Measurements from ENCODE around the gene KRTAP10-1. TPM values are rescaled to one million over a fixed set of nuclear protein-coding genes. Genes with fewer than 3 reads are reported as not detected.
A peak's percentile ranks its signal among the peaks of the same experiment; 100 is the strongest.

The KRTAP10-1 gene
- total RNA-seq, 1 experiment from 2014 or later, result not detected

DNA sequence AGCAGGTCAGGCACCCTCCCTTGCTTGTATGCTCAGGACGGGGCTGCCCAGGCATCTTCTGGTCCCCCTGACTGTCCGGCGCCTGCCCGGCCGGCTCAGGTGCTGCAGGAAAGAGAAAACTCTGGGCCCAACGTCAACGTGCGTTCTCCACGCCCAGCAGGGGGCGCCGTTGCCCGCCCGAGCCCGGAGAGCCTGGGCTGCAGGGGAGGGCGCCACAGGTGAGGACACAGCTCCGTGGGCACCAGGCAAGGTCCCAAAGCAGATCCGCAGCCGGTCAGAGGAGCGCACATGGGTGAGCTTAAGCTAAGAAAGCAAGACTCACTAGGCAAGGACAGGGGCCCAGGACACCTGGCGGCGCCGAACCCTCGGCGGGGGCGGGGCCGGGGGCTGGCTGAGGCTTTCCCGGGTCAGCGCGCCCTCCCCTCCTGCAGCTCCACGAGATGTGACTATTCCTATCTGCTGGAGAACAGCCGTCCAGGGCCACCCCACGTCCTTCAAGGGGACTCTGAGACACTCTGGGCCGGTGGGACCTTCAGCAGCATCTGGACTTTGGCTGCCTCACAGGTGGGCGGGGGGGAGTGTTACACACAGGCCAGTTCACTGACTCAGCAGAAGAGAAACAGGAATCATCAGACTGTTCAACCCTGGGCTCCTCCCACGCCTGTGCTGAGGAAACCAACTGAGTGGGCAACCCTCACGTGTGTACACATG is 29.3 kb downstream of the KRTAP10-1 start:
- no peaks in the 10 kb centered on the region for H3K27me3 ChIP-seq (replicated peaks; ENCODE audit: control insufficient read depth, insufficient read depth, low read length)
- peak overlapping the region; percentile 62 for H3K4me3 Mint-ChIP-seq (ENCODE audit: unreplicated experiment)
- ChIA-PET POLR2A (interaction anchor here (1.0 kb wide), 1 partner anchor 232 kb away, joined by 3 read pairs; no protein-coding TSS in a partner anchor), CTCF (interaction anchor here (0.6 to 1.8 kb wide), 10 partner anchors 10 to 421 kb away, joined by 3 to 46 read pairs (median 4); no protein-coding TSS in a partner anchor)
- H3K4me3 ChIP-seq (ENCODE audit: low read depth, low read length), result peak overlapping the region; percentile 49
- no peaks in the 10 kb centered on the region for H3K36me3 ChIP-seq (ENCODE audit: control insufficient read depth, insufficient read depth, low read length)
- TF ChIP-seq CTCF (IDR thresholded peaks at IDR 0.05; ENCODE audit: insufficient read depth in 1 of 2, low read depth in 1 of 2, low read length in 1 of 2, severe bottlenecking in 1 of 2, unreplicated experiment in 1 of 2), result peak; percentile 90 to 92
- no peaks in the 10 kb centered on the region for H3K9me3 ChIP-seq
- peaks cover 7% of the 10 kb centered on the region for H3K4me1 ChIP-seq
- no TSS peak for BruUV-seq (replicated peaks)
- no peaks in the 10 kb centered on the region for H3K27me3 Mint-ChIP-seq (ENCODE audit: insufficient read depth, unreplicated experiment)
- no peak overlapping the region for H3K27ac Mint-ChIP-seq (ENCODE audit: unreplicated experiment)
- no peaks in the 10 kb centered on the region for H3K9me3 Mint-ChIP-seq (ENCODE audit: unreplicated experiment)
- no peaks in the 10 kb centered on the region for H3K36me3 Mint-ChIP-seq (ENCODE audit: insufficient read depth, unreplicated experiment)
- intact Hi-C loops (cut with micrococcal nuclease; ENCODE audit: unreplicated experiment), result loop anchor here (10.0 kb wide), 1 partner anchor 284 kb away; no protein-coding TSS in a partner anchor
- H3K4me1 Mint-ChIP-seq (ENCODE audit: low read depth, unreplicated experiment), result no peaks in the 10 kb centered on the region
- DNase-seq, result peak; percentile 79 to 89

GRCh38 chr21:44510109-44510507 is 29.9 kb downstream of the KRTAP10-1 start:
- H3K27ac Mint-ChIP-seq (ENCODE audit: unreplicated experiment), result peak overlapping the region; percentile 19
- H3K36me3 ChIP-seq (ENCODE audit: control insufficient read depth, insufficient read depth, low read length), result no peaks in the 10 kb centered on the region
- H3K4me3 Mint-ChIP-seq (ENCODE audit: unreplicated experiment), result peak overlapping the region; percentile 62
- no peak for TF ChIP-seq CTCF (IDR thresholded peaks at IDR 0.05; ENCODE audit: insufficient read depth in 1 of 2, low read depth in 1 of 2, low read length in 1 of 2, severe bottlenecking in 1 of 2, unreplicated experiment in 1 of 2)
- intact Hi-C loops (cut with micrococcal nuclease; ENCODE audit: unreplicated experiment), result loop anchor here (10.0 kb wide), 1 partner anchor 285 kb away; no protein-coding TSS in a partner anchor
- DNase-seq, result no peak
- BruUV-seq (replicated peaks), result no TSS peak
- H3K9me3 ChIP-seq, result no peaks in the 10 kb centered on the region
- H3K36me3 Mint-ChIP-seq (ENCODE audit: insufficient read depth, unreplicated experiment), result no peaks in the 10 kb centered on the region
- H3K4me3 ChIP-seq (ENCODE audit: low read depth, low read length), result no peak overlapping the region; the same call in 1 of the 2 replicates
- no peaks in the 10 kb centered on the region for H3K4me1 Mint-ChIP-seq (ENCODE audit: low read depth, unreplicated experiment)
- H3K27me3 ChIP-seq (replicated peaks; ENCODE audit: control insufficient read depth, insufficient read depth, low read length), result no peaks in the 10 kb centered on the region
- ChIA-PET POLR2A (interaction anchor here (1.0 kb wide), 1 partner anchor 233 kb away, joined by 3 read pairs; no protein-coding TSS in a partner anchor), CTCF (interaction anchor here (0.6 to 1.8 kb wide), 9 partner anchors 10 to 365 kb away, joined by 3 to 46 read pairs (median 3); no protein-coding TSS in a partner anchor)
- H3K4me1 ChIP-seq, result peaks cover 9% of the 10 kb centered on the region
- no peaks in the 10 kb centered on the region for H3K9me3 Mint-ChIP-seq (ENCODE audit: unreplicated experiment)
- H3K27me3 Mint-ChIP-seq (ENCODE audit: insufficient read depth, unreplicated experiment), result no peaks in the 10 kb centered on the region

- intact Hi-C loops (cut with micrococcal nuclease; ENCODE audit: unreplicated experiment), result no loop called here
- H3K27me3 Mint-ChIP-seq (ENCODE audit: insufficient read depth, unreplicated experiment), result no peaks in the 10 kb centered on the region
- no peaks in the 10 kb centered on the region for H3K9me3 ChIP-seq
- no peaks in the 10 kb centered on the region for H3K36me3 Mint-ChIP-seq (ENCODE audit: insufficient read depth, unreplicated experiment)
- no peaks in the 10 kb centered on the region for H3K9me3 Mint-ChIP-seq (ENCODE audit: unreplicated experiment)
- DNase-seq, result no peak
- peaks cover 9% of the 10 kb centered on the region for H3K4me1 ChIP-seq
- H3K4me1 Mint-ChIP-seq (ENCODE audit: low read depth, unreplicated experiment), result no peaks in the 10 kb centered on the region
- H3K36me3 ChIP-seq (ENCODE audit: control insufficient read depth, insufficient read depth, low read length), result no peaks in the 10 kb centered on the region
- no peaks in the 10 kb centered on the region for H3K27me3 ChIP-seq (replicated peaks; ENCODE audit: control insufficient read depth, insufficient read depth, low read length)
- TF ChIP-seq CTCF (IDR thresholded peaks at IDR 0.05; ENCODE audit: insufficient read depth in 1 of 2, low read depth in 1 of 2, low read length in 1 of 2, severe bottlenecking in 1 of 2, unreplicated experiment in 1 of 2), result no peak
- no peak overlapping the region for H3K4me3 Mint-ChIP-seq (ENCODE audit: unreplicated experiment)
- ChIA-PET CTCF (interaction anchor here (0.6 to 1.8 kb wide), 4 partner anchors 117 to 284 kb away, joined by 3 to 46 read pairs (median 24); no protein-coding TSS in a partner anchor), POLR2A (no interaction called here)
- no TSS peak for BruUV-seq (replicated peaks)
- H3K4me3 ChIP-seq (ENCODE audit: low read depth, low read length), result no peak overlapping the region
- peak overlapping the region; percentile 19 for H3K27ac Mint-ChIP-seq (ENCODE audit: unreplicated experiment)
Observed at GRCh38 chr21:44509539-44509938, 30.5 kb downstream of the KRTAP10-1 start.
